Measurements from ENCODE around the gene BAIAP2L1. TPM values are rescaled to one million over a fixed set of nuclear protein-coding genes. Genes with fewer than 3 reads are reported as not detected.
A peak's percentile ranks its signal among the peaks of the same experiment; 100 is the strongest.

BAIAP2L1 gene
- total RNA-seq, 4 donors from 2014 or later = 39.8 to 59.8 (median 53.3) TPM

DNA sequence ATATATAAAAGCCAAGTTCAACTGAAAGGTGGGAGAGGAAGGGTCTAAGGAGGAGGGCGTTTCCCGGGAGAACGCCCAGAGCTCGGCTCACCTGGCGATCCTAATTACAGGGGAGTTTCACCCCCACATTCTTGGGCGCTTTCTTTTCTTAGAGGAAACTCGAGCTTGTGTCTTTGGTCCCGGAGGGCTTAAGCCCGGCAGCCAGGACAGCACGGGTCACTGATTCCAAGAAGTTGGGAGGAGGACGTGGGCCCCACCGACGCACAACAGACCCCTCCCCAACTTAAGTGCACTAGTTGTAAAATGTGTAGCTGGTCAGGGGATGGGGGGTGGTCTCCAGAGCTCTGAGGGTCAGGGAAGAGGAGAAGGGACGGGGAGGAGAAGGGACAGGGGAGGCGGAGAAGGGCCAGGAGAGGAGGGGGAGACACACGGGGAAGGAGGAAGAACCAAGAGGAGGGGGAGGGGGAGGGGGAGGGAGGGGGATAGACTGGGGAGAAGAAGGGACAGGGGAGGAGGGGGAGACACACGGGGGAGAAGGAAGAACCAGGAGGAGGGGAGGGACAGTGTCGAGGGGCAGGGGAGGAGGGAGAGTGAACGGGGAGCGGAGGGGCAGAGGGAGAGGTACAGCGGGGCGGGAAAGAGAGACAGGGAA lies 874 bp downstream of the BAIAP2L1 start:
- TF ChIP-seq, protein P1, sequence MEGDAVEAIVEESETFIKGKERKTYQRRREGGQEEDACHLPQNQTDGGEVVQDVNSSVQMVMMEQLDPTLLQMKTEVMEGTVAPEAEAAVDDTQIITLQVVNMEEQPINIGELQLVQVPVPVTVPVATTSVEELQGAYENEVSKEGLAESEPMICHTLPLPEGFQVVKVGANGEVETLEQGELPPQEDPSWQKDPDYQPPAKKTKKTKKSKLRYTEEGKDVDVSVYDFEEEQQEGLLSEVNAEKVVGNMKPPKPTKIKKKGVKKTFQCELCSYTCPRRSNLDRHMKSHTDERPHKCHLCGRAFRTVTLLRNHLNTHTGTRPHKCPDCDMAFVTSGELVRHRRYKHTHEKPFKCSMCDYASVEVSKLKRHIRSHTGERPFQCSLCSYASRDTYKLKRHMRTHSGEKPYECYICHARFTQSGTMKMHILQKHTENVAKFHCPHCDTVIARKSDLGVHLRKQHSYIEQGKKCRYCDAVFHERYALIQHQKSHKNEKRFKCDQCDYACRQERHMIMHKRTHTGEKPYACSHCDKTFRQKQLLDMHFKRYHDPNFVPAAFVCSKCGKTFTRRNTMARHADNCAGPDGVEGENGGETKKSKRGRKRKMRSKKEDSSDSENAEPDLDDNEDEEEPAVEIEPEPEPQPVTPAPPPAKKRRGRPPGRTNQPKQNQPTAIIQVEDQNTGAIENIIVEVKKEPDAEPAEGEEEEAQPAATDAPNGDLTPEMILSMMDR (IDR thresholded peaks at IDR 0.05) = no peak
- no peak for TF ChIP-seq POLR2A (IDR thresholded peaks at IDR 0.05)
- TF ChIP-seq POLR2AphosphoS5 (IDR thresholded peaks at IDR 0.05) = no peak
- TF ChIP-seq EP300 (IDR thresholded peaks at IDR 0.05; ENCODE audit: low read depth) = no peak
- Histone ChIP-seq H3K27ac (peak overlapping the region; percentile 87 to 96 (median 90)), H3K36me3 (no peaks in the 10 kb centered on the region), H3K9me3 (no peaks in the 10 kb centered on the region), H3K4me1 (peaks cover 4 to 41% (median 14%) of the 10 kb centered on the region in 4 donors), H3K4me3 (peak overlapping the region; percentile 24 to 67 (median 52)), H3K27me3 (peaks cover 28% of the 10 kb centered on the region)
- in situ Hi-C loops (cut with MboI; ENCODE audit: low pct_ligation_motif_present in 1 of 4, low pct_unique_long_range_greater_than_20kb in 1 of 4, low sequenced_read_pairs in 3 of 4) (loop anchor here in 3 of 4 donors (10.0 to 25.0 kb wide), 2 partner anchors 105 to 113 kb away; partner anchors contain the start of gene BRI3 (in 2 of the 3)), intact Hi-C loops (cut with DNase I; ENCODE audit: low total_unique reads) (no loop called here)
- WGBS, 2 donors (ENCODE audit: low coverage in 1 of 2) = 0 to 9% methylated on average over 2 to 18 of the region's 22 CpGs
- no peak for DNase-seq

DNA sequence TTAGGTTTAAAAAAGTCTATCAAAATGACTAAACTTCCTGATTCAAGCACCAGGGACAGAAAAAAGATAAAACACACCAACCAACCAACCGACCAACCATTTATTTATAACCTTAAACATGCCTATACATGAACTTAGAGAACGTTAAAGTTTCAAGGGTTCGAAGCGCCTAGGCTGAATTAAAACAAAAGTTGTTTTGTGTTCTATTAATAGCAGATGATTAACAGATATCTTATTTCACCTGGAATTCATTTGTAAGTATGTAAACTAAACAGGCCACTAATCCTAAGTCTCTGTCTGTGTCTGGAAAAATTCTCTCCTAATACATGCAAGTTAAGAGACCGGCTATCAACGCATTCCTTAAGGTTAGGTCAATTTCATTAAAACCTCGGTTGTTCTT lies 1.4 kb downstream of the BAIAP2L1 start:
- intact Hi-C loops (cut with DNase I; ENCODE audit: low total_unique reads) (no loop called here), in situ Hi-C loops (cut with MboI; ENCODE audit: low pct_ligation_motif_present in 1 of 4, low pct_unique_long_range_greater_than_20kb in 1 of 4, low sequenced_read_pairs in 3 of 4) (no loop called here)
- 21 to 32% methylated on average over 6 to 7 of the region's 7 CpGs for WGBS, 2 donors (ENCODE audit: low coverage in 1 of 2)
- H3K4me3 ChIP-seq = peak overlapping the region in 3 of 4 donors; percentile 49 to 67 (median 54)
- no peak for TF ChIP-seq POLR2A (IDR thresholded peaks at IDR 0.05)
- TF ChIP-seq POLR2AphosphoS5 (IDR thresholded peaks at IDR 0.05) = no peak
- TF ChIP-seq EP300 (IDR thresholded peaks at IDR 0.05; ENCODE audit: low read depth) = no peak
- TF ChIP-seq, protein P1 (IDR thresholded peaks at IDR 0.05) = peak in 1 of 5 experiments; percentile 20
- peaks cover 28% of the 10 kb centered on the region for H3K27me3 ChIP-seq
- no peak for DNase-seq
- H3K4me1 ChIP-seq = peaks cover 4 to 41% (median 14%) of the 10 kb centered on the region in 4 donors
- H3K36me3 ChIP-seq = no peaks in the 10 kb centered on the region
- no peaks in the 10 kb centered on the region for H3K9me3 ChIP-seq
- peak overlapping the region; percentile 87 to 96 (median 90) for H3K27ac ChIP-seq

DNA sequence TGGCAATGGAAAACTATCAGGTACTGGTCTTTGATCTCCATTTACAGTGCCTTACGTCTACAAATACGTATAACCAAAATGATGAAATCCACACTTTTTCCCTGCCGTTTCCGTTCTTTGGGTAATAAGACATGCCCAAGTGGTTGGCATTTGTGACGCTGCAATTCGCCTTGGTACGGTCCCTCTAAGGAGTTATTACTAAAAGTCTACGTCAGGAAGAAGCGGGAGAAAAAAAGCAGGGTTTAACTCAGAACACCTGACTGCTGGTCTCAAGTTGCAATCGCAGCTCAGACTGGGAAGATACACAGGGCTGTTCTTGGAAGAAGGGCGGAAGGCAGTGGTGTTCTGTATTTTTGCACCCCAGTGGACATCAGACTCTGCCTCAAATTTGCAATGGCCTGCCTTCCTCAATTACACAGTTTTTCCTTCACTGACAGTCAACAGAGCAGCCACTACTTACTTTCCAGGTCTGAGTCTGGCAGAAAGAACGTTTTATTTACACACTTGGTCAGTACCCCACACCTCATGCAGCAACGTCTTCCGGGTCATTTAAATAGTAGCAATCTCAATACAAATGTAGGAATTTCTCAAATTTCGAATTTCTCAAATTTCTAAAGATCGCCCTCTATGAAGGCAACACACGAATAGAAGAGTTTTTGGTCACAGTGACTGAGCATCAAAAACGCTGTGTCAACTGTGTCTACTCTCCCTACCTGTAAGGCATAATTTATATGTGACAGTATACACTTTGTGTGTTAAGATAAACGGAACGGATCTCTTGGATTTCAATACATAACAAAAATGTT lies 2.1 kb downstream of the BAIAP2L1 start:
- intact Hi-C loops (cut with DNase I; ENCODE audit: low total_unique reads) = no loop called here
- 31 to 36% methylated on average over 17 to 20 of the region's 20 CpGs for WGBS, 2 donors (ENCODE audit: low coverage in 1 of 2)
- TF ChIP-seq EP300 (IDR thresholded peaks at IDR 0.05; ENCODE audit: low read depth) = no peak
- TF ChIP-seq, protein P1 (IDR thresholded peaks at IDR 0.05) = peak in 2 of 5 experiments; percentile 11 to 20
- Histone ChIP-seq H3K9me3 (no peaks in the 10 kb centered on the region), H3K4me1 (peaks cover 4 to 38% (median 14%) of the 10 kb centered on the region in 4 donors), H3K4me3 (peak overlapping the region in 3 of 4 donors; percentile 49 to 67 (median 54)), H3K27ac (peak overlapping the region; percentile 87 to 96 (median 90)), H3K36me3 (no peaks in the 10 kb centered on the region), H3K27me3 (peaks cover 28% of the 10 kb centered on the region)
- DNase-seq = no peak
- in situ Hi-C loops (cut with MboI; ENCODE audit: low pct_ligation_motif_present in 1 of 4, low pct_unique_long_range_greater_than_20kb in 1 of 4, low sequenced_read_pairs in 3 of 4) = no loop called here

DNA sequence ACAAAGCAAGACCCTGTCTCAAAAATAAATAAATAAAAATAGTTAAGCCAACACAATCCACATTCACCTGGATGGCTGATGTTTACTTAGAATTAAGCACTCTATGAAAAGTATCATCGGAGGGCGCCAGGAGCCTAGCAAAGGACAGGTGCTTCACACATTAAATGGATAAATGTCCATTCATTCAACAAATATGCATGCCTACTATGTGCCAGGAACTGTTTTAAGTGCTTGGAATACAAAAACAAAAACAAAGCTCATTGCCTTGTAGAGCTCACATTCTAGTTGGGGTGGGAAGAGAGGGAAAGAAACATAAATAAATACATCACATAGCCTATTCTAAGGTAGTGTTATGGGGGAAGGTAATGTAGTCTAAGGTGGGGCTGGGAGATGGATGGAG lies 4.1 kb downstream of the BAIAP2L1 start:
- no peaks in the 10 kb centered on the region for H3K36me3 ChIP-seq
- H3K4me3 ChIP-seq = no peak overlapping the region
- no peak overlapping the region for H3K27ac ChIP-seq
- no peaks in the 10 kb centered on the region for H3K9me3 ChIP-seq
- no peak for DNase-seq
- TF ChIP-seq, protein P1 (IDR thresholded peaks at IDR 0.05) = no peak
- TF ChIP-seq EP300 (IDR thresholded peaks at IDR 0.05; ENCODE audit: low read depth) = no peak
- no peak for TF ChIP-seq POLR2A (IDR thresholded peaks at IDR 0.05)
- no peak for TF ChIP-seq POLR2AphosphoS5 (IDR thresholded peaks at IDR 0.05)
- in situ Hi-C loops (cut with MboI; ENCODE audit: low pct_ligation_motif_present in 1 of 4, low pct_unique_long_range_greater_than_20kb in 1 of 4, low sequenced_read_pairs in 3 of 4) (no loop called here), intact Hi-C loops (cut with DNase I; ENCODE audit: low total_unique reads) (no loop called here)
- 83 to 91% methylated on average over 2 of the region's 2 CpGs for WGBS, 2 donors (ENCODE audit: low coverage in 1 of 2)
- peaks cover 4 to 27% (median 14%) of the 10 kb centered on the region in 4 donors for H3K4me1 ChIP-seq
- H3K27me3 ChIP-seq = peaks cover 14% of the 10 kb centered on the region

Data from transverse colon (tissue), 4 donors.